NCI-H2107 (cell line): ENCODE results near the gene DCLK1.

Experiments used
- DNase-seq: peaks from one replicate; lab custom pipeline; 2025; lab: John Stamatoyannopoulos, UW

The DCLK1 gene

DNA sequence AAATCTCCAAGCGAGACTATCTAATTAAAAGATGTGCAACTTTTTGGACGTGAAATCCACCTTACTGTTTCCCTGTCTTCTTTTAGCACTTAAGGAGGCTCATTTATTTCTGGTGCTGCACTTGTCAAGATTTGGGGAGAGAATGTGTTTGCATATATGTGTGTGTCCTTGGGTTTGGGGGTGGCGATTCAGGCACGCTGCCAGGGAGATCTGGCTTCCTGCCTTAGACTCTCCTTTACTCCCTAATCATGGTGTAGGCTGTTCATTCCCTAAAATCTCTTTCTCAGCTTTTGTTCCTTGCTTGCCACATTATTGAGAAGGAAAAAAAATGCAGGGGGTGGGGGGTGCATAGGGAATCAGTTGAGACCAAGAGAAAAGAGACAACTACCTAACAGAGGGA, 271.2 kb downstream of the DCLK1 start:
- no peak for DNase-seq

DNA sequence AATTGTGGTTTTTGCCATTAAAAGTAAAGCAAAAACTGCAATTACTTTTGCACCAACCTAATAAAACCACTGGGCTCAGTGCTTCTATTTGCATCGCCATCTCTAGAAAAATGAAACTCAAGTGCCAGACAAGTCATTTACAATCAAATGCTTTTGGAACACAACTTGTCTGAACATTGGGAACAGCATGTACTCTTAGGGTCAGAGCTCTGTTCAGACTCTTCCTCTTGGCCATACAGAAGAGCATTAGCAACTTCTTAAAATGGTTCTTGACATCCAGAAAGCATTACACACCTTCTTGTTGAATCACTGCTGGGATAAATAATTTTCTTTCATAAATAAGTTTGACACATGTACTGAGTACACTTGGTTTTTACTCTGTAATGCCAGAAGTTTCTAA, 272.5 kb downstream of the DCLK1 start:
- DNase-seq: no peak

- no peak for DNase-seq
Measured at GRCh38 chr13:35857769-35858168, 273.4 kb downstream of the DCLK1 start.

GRCh38 chr13:35856721-35857364, 274.3 kb downstream of the DCLK1 start:
- no peak for DNase-seq

GRCh38 chr13:35856084-35856483, 275.1 kb downstream of the DCLK1 start:
- DNase-seq: no peak

DNA sequence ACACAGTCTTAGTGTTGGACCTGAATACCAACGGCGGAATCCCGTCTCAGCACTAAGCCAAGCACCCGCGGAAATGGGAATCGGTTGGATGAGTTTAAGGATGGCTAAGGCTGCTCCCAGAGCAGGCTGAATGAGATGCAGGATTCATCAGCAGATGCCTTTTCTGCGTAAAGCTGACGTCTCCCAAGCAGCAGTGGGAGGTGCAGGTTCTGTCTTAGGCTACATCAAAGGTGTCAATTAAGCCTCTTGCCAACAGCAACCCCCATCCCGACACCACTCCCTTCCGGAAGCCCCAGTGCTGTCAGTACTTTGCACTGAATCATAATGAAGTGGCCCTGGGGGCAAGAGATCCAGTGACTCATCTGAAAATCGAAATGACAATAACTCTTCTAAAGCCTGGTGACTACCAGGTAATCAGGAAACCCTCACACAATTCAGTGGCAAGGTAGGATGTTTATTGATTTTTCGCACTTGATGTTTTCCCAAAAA, 275.6 kb downstream of the DCLK1 start:
- no peak for DNase-seq

DNA sequence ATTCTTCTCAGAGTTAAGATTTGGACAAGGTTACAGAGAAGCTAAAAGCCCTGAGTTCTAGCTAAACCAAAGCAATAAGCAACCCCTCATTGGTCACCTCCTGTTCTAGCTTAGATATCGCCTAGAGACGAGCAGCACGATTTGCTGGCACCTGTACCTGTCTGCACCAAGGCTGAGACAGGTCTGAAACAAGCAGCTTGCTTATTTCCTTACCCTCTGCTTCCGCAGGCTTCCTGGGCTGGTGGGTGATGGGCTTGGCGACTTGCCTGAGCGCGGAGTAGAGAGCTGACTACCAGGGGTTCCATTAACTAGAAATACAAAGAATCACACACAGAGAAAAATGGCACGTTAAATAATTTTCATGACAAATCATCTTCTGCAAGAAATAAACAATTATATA, 276.9 kb downstream of the DCLK1 start:
- DNase-seq: no peak

DNA sequence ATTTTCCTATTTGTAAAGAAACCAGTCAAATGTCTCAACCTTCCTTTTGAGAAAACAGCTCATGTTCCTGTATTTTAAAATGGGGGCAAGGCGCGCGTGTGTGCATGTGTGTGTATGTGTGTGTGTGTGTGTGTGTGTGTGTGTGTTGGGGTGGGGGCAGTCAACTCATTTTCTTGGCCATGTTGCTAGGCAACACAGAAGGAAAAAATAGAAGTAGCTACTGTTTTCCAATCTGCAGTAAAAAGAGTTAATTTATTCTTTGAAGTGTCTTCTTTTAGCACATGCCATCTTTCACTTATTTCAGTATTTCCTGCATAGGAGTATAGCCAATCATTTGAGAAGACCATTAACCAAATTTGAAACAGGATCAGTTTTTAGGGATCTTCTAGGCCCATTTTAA, 279.3 kb downstream of the DCLK1 start:
- DNase-seq: no peak

DNA sequence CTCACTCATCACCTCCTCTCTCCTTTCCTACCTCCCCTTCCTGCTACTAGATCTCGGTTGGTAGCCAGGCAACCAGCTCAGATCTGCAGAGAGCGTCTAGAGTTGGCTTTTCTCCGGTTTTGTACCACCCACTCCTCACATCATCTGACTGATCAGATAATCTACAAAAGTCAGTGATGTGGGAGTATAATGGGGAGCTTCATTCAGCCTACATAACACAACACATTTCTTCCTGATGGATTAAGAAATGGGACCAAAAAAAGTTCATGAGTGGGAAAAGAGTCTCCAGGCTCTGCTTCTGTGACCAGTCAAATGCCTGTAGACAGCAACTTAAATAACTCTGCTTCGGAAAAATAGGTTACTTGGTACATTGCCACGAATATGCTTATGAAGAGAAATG, 279.8 kb downstream of the DCLK1 start:
- no peak for DNase-seq

GRCh38 chr13:35850569-35850968, 280.6 kb downstream of the DCLK1 start:
- DNase-seq: no peak

DNA sequence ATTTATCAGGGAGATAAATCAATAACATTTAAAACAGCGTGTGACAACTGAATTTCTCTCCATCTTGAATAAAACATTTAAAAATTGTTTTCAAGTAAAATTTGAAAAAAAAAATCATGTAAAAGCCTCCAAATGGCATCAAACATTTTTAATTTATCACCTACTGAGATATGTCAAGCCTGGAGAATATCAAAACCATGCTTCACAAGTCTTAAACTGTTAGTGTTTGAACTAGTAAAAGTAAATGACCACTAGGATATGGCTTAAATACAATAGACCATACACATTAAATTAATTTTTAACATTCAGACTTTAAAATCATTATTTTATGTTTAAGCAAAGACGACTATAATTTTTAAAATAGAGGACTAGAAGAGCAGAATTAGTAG, 281.9 kb downstream of the DCLK1 start:
- DNase-seq: no peak

DNA sequence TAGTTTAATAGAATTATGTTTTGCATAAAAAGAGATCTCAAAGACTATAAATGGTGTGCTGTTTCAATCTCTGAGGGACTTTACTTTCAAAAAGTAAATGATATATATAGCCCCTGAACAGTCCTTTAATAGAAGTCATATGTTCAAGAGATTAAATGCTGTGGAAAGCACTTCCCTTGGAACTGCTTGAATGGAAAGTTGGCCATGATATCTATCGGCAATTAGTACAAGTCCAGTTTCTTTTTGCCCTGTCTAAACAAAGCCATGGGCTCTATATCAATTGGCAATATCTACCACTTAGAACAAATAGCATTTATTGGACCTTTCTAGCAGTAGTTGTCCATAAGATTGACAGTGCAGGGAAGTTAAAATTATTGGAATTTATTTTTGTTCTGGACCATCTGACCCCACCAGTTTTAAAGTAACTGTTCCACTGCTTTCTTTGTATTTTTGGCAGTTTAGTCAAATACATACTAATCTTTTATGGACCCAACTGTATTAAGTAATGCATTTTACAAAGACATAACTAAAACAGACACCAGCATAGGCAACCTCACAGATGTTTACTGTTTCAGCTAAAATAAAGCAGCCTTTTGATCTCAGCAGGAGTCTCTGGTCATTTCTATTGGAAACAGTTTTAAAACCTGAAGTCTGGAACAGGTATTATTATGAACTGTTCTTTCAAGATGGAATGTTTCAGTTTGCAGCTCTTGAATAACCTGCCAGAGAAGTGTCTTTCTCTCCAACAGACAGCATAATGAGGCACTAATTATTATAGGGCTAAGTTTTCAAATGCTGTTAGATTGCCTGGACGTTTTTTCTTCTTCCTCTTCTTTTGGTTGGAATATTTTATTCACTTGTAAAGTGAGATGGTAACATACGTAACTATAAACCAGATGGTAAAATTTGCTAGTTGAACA, 282.6 kb downstream of the DCLK1 start:
- no peak for DNase-seq

- DNase-seq: peak; percentile 2
Measured at GRCh38 chr13:35843272-35843671, 287.9 kb downstream of the DCLK1 start.

- peak; percentile 5 for DNase-seq
Measured at GRCh38 chr13:35841060-35841521, 290.1 kb downstream of the DCLK1 start.

- no peak for DNase-seq
Measured at GRCh38 chr13:35839806-35840205, 291.4 kb downstream of the DCLK1 start.

DNA sequence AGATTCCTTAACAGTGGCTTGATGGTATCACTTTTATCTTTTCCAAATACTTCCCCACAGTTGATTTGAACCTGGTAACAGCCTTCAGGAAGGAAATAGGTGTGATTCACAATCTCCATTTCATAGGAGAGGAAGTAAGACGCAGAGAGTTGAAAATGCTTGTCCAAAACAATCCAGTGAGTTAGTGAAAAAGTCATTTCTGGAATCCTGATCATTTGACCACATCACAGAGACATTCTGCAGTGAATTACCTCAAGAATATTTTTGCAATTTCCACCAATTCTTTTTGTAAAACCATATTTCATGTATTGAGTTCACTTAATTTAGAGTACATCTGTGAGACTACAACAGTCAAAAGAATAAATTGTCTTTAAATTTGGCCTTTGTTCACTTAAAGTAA, 292.8 kb downstream of the DCLK1 start:
- DNase-seq: no peak

- no peak for DNase-seq
Measured at GRCh38 chr13:35836446-35836845, 294.7 kb downstream of the DCLK1 start.

- no peak for DNase-seq
Measured at GRCh38 chr13:35835989-35836388, 295.2 kb downstream of the DCLK1 start.

- DNase-seq: no peak
Measured at GRCh38 chr13:35833608-35834275, 297.4 kb downstream of the DCLK1 start.

GRCh38 chr13:35833031-35833430, 298.2 kb downstream of the DCLK1 start:
- DNase-seq: no peak

DNA sequence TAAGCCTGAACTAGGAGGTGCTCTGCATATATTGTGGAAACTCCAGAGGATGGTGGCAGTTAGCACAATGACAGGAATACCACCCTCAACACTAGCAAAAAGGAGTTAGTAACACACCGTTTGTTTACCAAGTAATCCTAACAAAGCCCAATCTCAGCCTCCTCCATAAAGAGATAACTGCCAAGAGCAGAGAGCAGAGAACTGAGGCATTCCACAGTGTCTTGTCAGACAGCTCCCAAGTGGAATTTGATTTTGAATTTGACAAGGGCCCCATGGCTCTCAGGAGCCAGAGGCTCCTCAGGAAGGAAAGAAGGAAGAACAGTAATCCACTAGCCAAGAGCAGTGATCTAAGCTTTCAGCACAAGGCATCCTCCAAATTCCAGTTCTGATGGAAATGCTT, 298.6 kb downstream of the DCLK1 start:
- DNase-seq: no peak

- DNase-seq: no peak
Measured at GRCh38 chr13:35830850-35831450, 300.2 kb downstream of the DCLK1 start.
